ENCODE results near the gene TMEM179.
"Not testable (repeated sequence)": the region's sequence is repeated elsewhere in the genome, so short reads cannot be mapped to it uniquely, and the experiment has no call there.

The TMEM179 gene

DNA sequence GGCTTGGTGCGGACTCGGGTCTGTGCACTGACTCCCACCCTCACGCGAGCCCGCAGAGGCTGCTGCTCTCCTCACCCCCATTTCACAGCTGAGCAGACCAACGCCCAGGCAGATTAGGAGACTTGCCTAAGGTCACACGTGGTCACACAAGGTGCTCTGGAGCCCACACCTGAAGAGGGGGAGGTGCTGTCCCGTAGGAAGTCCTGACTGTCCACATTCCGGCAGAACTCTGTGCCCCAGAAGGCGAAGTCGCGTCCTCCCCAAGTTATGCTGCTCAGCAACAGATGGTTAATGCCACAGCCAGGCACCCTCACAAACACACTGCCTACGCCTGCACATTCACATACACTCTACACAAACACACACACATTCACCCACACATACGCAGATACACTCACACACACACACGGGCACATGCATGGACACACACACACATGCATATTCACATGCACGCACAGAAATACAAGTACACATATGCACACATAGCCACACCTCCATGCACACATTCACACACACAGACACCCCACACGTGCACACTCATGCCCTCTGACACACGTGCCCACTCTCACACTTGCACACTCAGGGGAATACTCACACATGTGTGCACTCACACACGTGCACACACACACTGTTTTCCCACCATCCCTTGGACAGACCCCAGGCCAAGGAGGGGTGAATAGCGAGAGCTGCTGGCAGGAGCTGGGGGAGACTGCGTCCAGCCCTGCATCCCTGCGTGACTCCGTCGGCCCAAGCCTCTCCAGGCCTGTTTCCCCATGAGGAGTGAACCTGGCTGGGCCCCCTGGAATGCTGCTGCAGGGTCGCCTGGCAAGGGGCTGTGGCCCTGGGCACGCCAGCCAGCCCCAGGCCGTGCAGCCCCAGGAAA, 20.9 kb downstream of the TMEM179 start:
- no peak for DNase-seq
- H3K9me3 Mint-ChIP-seq: no peaks in the 10 kb centered on the region
- H3K36me3 Mint-ChIP-seq (ENCODE audit: insufficient read depth): no peaks in the 10 kb centered on the region
- no peak overlapping the region for H3K4me3 Mint-ChIP-seq
- H3K27me3 Mint-ChIP-seq: peaks cover 0 to 43% of the 10 kb centered on the region in 2 donors
- H3K4me1 Mint-ChIP-seq (ENCODE audit: low read depth in 2 of 2): no peaks in the 10 kb centered on the region
- H3K27ac Mint-ChIP-seq: no peak overlapping the region
- ATAC-seq (replicated peaks): no peak

DNA sequence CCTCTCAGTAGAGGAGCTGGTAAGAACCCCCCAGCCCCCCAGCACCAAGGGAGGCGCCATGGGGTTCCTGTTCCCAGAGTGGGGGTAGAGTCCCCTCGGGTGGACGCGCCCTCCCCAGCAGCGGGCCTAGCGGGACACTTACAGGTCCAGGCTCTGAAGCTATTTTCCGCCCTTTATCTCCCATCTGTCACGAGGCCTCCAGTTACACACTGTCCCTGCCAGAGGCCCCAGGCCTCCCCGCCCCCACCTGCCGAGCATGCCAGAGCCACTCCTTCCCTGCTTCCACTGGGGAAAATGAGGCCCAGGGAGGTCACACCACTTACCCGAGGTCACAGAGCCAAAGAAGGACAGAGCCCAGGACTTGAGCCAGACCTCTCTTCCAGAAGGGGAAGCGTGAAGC, 21.9 kb downstream of the TMEM179 start:
- Mint-ChIP-seq H3K4me3 (no peak overlapping the region), H3K4me1 (ENCODE audit: low read depth in 2 of 2) (no peaks in the 10 kb centered on the region), H3K27me3 (peaks cover 0 to 52% of the 10 kb centered on the region in 2 donors), H3K27ac (no peak overlapping the region), H3K36me3 (ENCODE audit: insufficient read depth) (no peaks in the 10 kb centered on the region), H3K9me3 (no peaks in the 10 kb centered on the region)
- ATAC-seq (replicated peaks) (no peak), DNase-seq (no peak)

DNA sequence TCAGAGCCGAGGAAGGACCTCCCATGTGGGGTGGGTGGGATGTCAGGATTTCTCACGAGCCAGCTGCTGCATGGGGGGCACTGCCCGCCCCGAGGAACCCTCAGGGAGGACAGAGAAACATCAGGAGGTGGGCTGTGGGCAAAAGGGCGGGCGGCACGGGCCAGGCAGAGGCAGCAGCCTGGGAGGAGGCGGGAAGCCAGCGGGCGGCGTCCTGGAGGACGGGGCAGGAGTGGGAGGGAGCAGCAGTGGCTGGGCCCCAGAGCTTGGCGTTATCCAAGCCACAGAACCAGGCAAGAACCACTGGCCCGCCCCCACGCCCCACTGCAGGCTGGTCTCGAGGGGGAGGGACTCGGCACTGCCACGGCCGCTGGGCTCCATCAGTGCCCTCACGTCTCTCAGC, 22.6 kb downstream of the TMEM179 start:
- no peaks in the 10 kb centered on the region for H3K36me3 Mint-ChIP-seq (ENCODE audit: insufficient read depth)
- DNase-seq: no peak
- H3K4me1 Mint-ChIP-seq (ENCODE audit: low read depth in 2 of 2): no peaks in the 10 kb centered on the region
- no peaks in the 10 kb centered on the region for H3K9me3 Mint-ChIP-seq
- no peak overlapping the region for H3K27ac Mint-ChIP-seq
- H3K27me3 Mint-ChIP-seq: peaks cover 0 to 58% of the 10 kb centered on the region in 2 donors
- no peak overlapping the region for H3K4me3 Mint-ChIP-seq
- ATAC-seq (replicated peaks): no peak

DNA sequence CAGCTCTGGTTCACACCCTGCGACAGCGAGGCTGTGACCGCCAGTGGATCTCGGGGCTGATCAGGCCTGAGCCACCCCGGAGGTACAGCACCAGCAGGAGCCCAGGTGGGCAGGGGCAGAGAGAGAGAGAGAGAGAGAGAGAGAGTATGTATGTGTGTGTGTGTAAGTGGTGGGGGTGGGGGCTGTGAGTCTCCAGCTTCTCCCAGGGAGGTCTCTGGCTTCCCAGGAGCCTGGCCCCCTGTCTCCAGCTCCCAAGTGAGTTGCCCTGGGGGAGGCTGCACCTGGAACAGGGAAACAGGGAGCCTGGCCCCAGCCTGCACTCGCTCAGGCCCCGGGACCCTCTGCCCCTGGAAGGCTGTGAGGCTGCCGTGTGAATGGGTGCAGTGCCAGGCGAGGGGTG, 23.1 kb downstream of the TMEM179 start:
- ATAC-seq (replicated peaks) (no peak), DNase-seq (no peak)
- Mint-ChIP-seq H3K27me3 (peaks cover 0 to 62% of the 10 kb centered on the region in 2 donors), H3K27ac (peak overlapping the region in 1 of 2 donors; percentile 11), H3K9me3 (no peaks in the 10 kb centered on the region), H3K36me3 (ENCODE audit: insufficient read depth) (no peaks in the 10 kb centered on the region), H3K4me1 (ENCODE audit: low read depth in 2 of 2) (no peaks in the 10 kb centered on the region), H3K4me3 (no peak overlapping the region)

DNA sequence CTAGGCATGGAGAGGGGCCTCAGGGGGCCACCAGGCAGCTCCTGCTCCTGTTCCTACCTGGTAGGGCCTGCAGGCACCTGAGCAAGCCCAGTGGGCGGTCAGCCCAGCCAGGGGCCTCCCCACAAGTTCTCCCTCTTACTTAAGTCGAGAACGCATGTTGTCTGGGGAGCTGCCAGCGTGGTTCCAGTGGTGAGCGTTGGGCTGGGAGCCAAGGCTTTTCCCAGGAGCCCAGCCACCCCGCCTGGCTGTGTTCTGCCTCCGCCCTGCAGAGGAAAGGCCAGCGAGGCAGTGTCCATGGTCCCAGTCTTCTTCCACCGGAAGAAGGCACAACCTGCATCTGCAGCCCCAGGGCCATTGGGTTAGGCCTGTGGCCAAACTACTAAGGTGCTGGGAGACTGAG, 23.6 kb downstream of the TMEM179 start:
- Mint-ChIP-seq H3K27me3 (peaks cover 0 to 68% of the 10 kb centered on the region in 2 donors), H3K9me3 (no peaks in the 10 kb centered on the region), H3K36me3 (ENCODE audit: insufficient read depth) (no peaks in the 10 kb centered on the region), H3K4me1 (ENCODE audit: low read depth in 2 of 2) (no peaks in the 10 kb centered on the region), H3K27ac (peak overlapping the region in 1 of 2 donors; percentile 11), H3K4me3 (no peak overlapping the region)
- DNase-seq (no peak), ATAC-seq (replicated peaks) (no peak)

DNA sequence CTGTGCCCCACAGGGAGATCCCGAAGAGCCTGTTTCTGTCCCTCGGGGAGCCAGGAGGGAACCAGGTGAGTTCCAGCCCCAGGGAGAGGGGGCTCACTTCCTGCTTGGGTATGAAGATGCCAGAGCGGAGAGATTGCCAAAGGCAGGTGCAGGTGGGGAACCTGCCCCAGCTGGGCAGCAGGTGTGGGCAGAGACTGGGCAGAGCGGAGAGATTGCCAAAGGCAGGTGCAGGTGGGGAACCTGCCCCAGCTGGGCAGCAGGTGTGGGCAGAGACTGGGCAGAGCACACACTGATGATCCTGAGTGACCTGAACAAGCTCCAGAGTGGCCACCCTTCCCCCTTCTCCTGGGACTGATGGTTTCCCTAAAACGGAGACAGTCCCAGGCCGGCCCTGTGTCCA, 24.6 kb downstream of the TMEM179 start:
- H3K36me3 Mint-ChIP-seq (ENCODE audit: insufficient read depth); DNase-seq; H3K4me1 Mint-ChIP-seq (ENCODE audit: low read depth in 2 of 2); H3K27ac Mint-ChIP-seq; H3K4me3 Mint-ChIP-seq; ATAC-seq (replicated peaks); H3K9me3 Mint-ChIP-seq: not testable (repeated sequence)
- peaks cover 0 to 72% of the 10 kb centered on the region in 2 donors for H3K27me3 Mint-ChIP-seq

DNA sequence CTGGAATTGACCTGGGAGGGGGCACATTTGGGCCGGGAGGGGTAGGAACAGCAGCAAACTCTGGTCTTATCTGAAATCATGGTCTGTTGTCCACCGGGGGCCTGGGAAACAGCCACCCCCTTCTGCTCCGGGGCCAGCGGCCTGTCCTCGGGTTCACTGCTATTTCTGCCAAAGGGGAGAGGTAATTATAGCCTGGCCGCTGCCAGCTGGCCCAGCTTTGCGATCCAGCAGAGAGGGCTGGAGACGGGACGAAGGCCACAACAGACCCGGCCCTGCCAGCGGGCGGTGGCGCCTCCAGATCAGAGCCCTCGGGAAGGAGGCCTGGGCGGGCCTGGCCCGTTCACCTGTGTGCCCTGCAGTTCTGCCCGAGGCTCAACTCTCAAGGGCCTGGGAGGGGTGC, 25.1 kb downstream of the TMEM179 start, which contains the start of gene C14orf180:
TSS of gene C14orf180 (plus strand) at position 258 of the 400 bp plus-strand sequence. CDS start 6,667 bp downstream, outside the sequence.
- no peak within 1 kb of the TSS for H3K27ac Mint-ChIP-seq
- H3K4me3 Mint-ChIP-seq: no peak within 1 kb of the TSS
- H3K27me3 Mint-ChIP-seq: peaks cover 0 to 72% of the 10 kb centered on the region in 2 donors
- no peak for DNase-seq
- H3K9me3 Mint-ChIP-seq: no peaks in the 10 kb centered on the region
- no peaks in the 10 kb centered on the region for H3K36me3 Mint-ChIP-seq (ENCODE audit: insufficient read depth)
- H3K4me1 Mint-ChIP-seq (ENCODE audit: low read depth in 2 of 2): no peaks in the 10 kb centered on the region
- ATAC-seq (replicated peaks): no peak

DNA sequence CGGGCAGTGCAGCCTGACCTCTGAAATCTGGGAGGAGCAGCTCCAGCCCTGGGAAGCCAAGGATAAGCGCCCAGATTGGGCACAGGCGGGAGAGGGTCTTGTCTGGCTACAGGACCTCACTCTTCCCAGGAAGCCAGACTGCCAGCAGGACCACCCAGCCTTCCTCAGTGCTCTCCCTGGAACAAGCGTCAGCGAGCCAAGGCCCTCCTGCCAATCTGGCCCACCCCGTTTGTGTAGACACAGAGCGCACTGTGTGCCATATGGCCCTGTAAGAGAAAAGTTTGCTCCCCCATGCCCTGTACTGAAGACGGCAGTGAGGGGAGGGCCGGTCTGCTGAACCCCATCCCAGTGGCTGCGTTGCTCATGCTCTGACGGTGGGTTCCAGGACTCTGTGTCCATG, 26.3 kb downstream of the TMEM179 start:
- H3K9me3 Mint-ChIP-seq: no peaks in the 10 kb centered on the region
- DNase-seq (no peak), ATAC-seq (replicated peaks) (no peak)
- H3K4me1 Mint-ChIP-seq (ENCODE audit: low read depth in 2 of 2): no peaks in the 10 kb centered on the region
- no peaks in the 10 kb centered on the region for H3K36me3 Mint-ChIP-seq (ENCODE audit: insufficient read depth)
- H3K4me3 Mint-ChIP-seq: no peak overlapping the region
- H3K27ac Mint-ChIP-seq: no peak overlapping the region
- peaks cover 0 to 64% of the 10 kb centered on the region in 2 donors for H3K27me3 Mint-ChIP-seq

DNA sequence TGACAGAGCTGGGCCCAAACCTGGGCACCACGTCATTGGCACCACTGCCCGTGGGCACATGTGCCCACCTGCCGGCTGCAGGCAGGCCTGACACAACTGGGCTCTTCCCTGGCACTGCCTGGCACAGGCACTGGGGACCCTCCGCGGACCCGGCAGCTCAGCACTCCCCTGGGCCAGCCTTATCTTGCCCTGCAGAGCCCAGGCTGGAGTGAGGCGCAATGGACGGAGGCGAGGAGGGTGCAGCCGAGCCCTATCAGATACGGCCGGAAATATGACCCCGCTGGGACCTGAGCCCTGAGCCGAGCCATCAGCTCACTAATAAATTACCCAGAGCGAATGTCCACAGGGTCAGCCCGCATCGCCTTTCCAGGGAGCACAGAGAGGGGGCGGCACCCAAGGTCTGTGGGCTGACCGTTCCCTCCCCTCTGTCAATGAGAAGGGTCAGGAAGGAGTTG, 26.7 kb downstream of the TMEM179 start:
- no peaks in the 10 kb centered on the region for H3K4me1 Mint-ChIP-seq (ENCODE audit: low read depth in 2 of 2)
- no peaks in the 10 kb centered on the region for H3K36me3 Mint-ChIP-seq (ENCODE audit: insufficient read depth)
- peaks cover 0 to 60% of the 10 kb centered on the region in 2 donors for H3K27me3 Mint-ChIP-seq
- no peak overlapping the region for H3K4me3 Mint-ChIP-seq
- H3K27ac Mint-ChIP-seq: no peak overlapping the region
- DNase-seq: no peak
- no peak for ATAC-seq (replicated peaks)
- H3K9me3 Mint-ChIP-seq: no peaks in the 10 kb centered on the region

DNA sequence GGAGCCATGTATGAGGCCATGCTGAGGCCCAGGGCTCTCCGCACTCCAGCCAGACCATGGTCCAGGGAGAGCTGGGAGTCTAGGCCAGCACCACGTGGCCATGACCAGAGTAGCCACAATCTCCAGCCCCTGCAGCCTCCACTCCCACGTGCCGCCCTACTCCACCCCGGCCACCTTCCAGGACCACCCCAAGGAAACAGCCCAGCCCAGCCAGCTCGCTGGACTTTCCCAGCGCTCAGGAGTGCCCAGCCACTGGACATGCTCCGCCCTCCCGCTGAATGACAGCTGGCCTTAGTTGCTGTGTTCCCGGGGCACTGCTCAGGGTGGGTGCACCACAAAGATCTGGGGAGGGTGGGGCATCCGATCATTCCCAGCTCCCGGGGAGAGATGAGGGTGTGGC, 27.1 kb downstream of the TMEM179 start:
- H3K9me3 Mint-ChIP-seq: no peaks in the 10 kb centered on the region
- DNase-seq (no peak), ATAC-seq (replicated peaks) (no peak)
- peaks cover 0 to 61% of the 10 kb centered on the region in 2 donors for H3K27me3 Mint-ChIP-seq
- no peak overlapping the region for H3K27ac Mint-ChIP-seq
- H3K4me1 Mint-ChIP-seq (ENCODE audit: low read depth in 2 of 2): no peaks in the 10 kb centered on the region
- no peak overlapping the region for H3K4me3 Mint-ChIP-seq
- no peaks in the 10 kb centered on the region for H3K36me3 Mint-ChIP-seq (ENCODE audit: insufficient read depth)

DNA sequence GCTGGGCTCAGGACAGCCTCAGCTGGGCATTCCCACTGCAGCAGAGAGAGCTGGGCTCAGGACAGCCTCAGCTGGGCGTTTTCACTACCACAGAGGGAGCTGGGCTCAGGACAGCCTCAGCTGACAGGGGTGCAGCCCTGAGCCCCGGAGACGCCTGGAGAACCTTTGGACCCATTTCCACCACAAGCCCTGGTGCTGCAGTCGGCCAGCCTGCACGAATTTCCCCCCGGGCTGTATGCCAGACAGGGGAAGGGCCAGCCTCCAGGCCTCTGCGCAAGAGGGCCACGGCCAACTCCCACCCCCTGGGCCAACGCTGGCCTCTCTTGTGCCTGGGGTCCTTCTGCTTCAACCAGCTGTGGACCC, 27.6 kb downstream of the TMEM179 start:
- Mint-ChIP-seq H3K4me3 (no peak overlapping the region), H3K9me3 (no peaks in the 10 kb centered on the region), H3K4me1 (ENCODE audit: low read depth in 2 of 2) (no peaks in the 10 kb centered on the region), H3K27me3 (peaks cover 0 to 64% of the 10 kb centered on the region in 2 donors), H3K36me3 (ENCODE audit: insufficient read depth) (no peaks in the 10 kb centered on the region), H3K27ac (no peak overlapping the region)
- ATAC-seq (replicated peaks): no peak
- no peak for DNase-seq

DNA sequence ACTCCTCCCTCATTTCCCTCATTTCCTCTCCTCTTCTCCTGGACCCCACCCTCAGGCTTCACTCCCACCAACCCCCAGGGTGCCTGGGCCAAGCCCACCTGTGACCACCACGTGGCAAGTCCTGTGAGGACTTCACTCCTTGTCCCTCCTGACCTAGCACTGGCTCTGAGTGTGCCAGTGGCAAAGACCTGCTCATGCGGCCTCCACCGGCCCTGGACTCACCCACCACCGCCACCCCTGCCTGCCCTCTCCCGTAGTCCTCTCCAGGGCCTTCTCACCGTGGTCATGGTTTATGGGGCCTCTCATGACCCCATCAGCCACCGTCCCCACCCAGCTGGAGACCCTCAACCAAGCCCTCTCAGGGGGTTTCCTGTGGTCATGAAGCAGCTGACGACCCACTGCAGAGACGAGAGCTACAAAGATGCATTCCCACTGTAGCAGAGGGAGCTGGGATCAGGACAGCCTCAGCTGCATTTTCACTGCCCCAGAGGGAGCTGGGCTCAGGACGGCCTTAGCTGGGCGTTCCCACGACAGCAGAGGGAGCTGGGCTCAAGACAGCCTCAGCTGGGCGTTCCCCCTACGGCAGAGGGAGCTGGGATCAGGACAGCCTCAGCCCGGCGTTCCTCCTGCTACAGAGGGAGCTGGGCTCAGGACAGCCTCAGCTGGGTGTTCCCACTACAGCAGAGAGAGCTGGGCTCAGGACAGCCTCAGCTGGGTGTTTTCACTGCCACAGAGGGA, 28.2 kb downstream of the TMEM179 start:
- Mint-ChIP-seq H3K27ac (no peak overlapping the region), H3K4me3 (no peak overlapping the region), H3K27me3 (peaks cover 0 to 59% of the 10 kb centered on the region in 2 donors), H3K4me1 (ENCODE audit: low read depth in 2 of 2) (no peaks in the 10 kb centered on the region), H3K9me3 (no peaks in the 10 kb centered on the region), H3K36me3 (ENCODE audit: insufficient read depth) (no peaks in the 10 kb centered on the region)
- no peak for DNase-seq
- ATAC-seq (replicated peaks): no peak

DNA sequence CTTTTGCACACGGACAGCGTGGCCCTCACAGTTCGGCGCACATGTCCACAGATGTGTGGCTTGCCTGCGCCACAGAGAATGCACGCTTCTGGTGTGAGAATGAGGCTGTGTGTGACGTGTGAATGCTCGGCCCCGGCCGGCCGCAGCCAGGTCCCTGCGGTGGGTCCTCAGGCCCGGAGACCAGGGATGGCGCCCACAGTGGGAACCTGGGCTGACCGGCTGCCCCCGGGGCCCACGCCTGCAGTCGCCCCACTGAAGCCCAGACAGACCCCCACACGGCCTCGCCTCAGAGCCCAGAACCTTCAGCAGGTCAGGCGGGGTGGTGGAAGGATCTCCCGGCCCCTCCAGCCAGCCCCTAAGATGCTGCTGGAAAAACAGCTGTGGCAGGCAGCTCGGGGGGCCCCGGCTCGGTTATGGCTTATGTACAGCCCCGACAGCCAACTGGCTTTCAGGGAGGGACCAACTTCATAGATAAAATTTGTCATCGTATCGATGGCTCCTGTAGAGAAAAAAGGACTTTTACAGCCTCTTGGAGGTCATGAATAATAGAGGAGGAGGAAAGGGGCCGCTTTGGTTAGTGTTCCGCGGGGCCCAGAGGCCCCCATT, 29.5 kb downstream of the TMEM179 start:
- H3K27ac Mint-ChIP-seq: no peak overlapping the region
- DNase-seq: no peak
- H3K27me3 Mint-ChIP-seq: peaks cover 0 to 51% of the 10 kb centered on the region in 2 donors
- no peaks in the 10 kb centered on the region for H3K9me3 Mint-ChIP-seq
- H3K4me3 Mint-ChIP-seq: no peak overlapping the region
- no peaks in the 10 kb centered on the region for H3K36me3 Mint-ChIP-seq (ENCODE audit: insufficient read depth)
- H3K4me1 Mint-ChIP-seq (ENCODE audit: low read depth in 2 of 2): no peaks in the 10 kb centered on the region
- ATAC-seq (replicated peaks): no peak
